Endothelial cell of umbilical vein (primary cell): ENCODE results near the gene HFE. TPM values are rescaled to one million over a fixed set of nuclear protein-coding genes. Genes with fewer than 3 reads are reported as not detected.

Experiments
- BruUV-seq: library from RNA; stranded (reverse); fragments of 400-500 nt; replicated peaks from 2 replicates; lab custom pipeline; 2021; lab: Mats Ljungman, UMichigan
- CTCF ChIA-PET: fragments of 300-600, 350-600 bp; sonication (Branson Sonifier 250); formaldehyde crosslinking; loops from one replicate; lab custom pipeline; 2021; ENCODE audit warnings: antibody characterized with exemption, inconsistent platforms; lab: Charles Lee
- POLR2A ChIA-PET: fragments of 300-600, 350-600 bp; sonication (Branson Sonifier 250); formaldehyde crosslinking; loops from one replicate; lab custom pipeline; 2021; ENCODE audit warnings: antibody characterized with exemption, inconsistent platforms; lab: Charles Lee
- DNase-seq: peaks from one replicate; pipeline ENCODE4 v3.0.0-alpha.2; 2011; ENCODE audit warnings: low read depth, low spot score
- FAIRE-seq: peaks from 2 replicates; lab custom pipeline; 2011; peaks lifted over from hg19 to GRCh38; lab: Jason Lieb, UNC
- H2AFZ ChIP-seq: 2 replicates; pipeline ENCODE4 v1.6.0; 2012; ENCODE audit warnings: low read depth, low read length, control low read depth, inconsistent platforms
- H3K27ac ChIP-seq: 2 replicates; pipeline ENCODE4 v1.5.1; 2011; ENCODE audit warnings: low read depth, mild to moderate bottlenecking, control low read depth, low read length, moderate library complexity; ENCODE audit not compliant: insufficient read depth
- H3K27me3 ChIP-seq, 2 experiments: 2 replicates each; pipeline versions ENCODE4 v1.6.0 to v1.6.1; 2011; ENCODE audit warnings: low read length in 2 of 2, mixed read lengths in 1 of 2; ENCODE audit not compliant: control insufficient read depth in 2 of 2, insufficient read depth in 2 of 2
- H3K36me3 ChIP-seq, 2 experiments: 2 replicates in 1 of 2; 3 replicates in 1 of 2; pipeline ENCODE4 v1.5.1; 2011; ENCODE audit warnings: low read length in 2 of 2, mild to moderate bottlenecking in 1 of 2, moderate library complexity in 1 of 2; ENCODE audit not compliant: control insufficient read depth in 2 of 2, insufficient read depth in 2 of 2; ENCODE audit errors: extremely low read depth in 1 of 2
- H3K4me1 ChIP-seq: 3 replicates; pipeline ENCODE4 v1.5.1; 2011; ENCODE audit warnings: mild to moderate bottlenecking, low read length; ENCODE audit not compliant: control insufficient read depth, insufficient read depth; ENCODE audit errors: extremely low read depth
- H3K4me2 ChIP-seq: 2 replicates; pipeline ENCODE4 v1.6.1; 2011; ENCODE audit warnings: low read length, control low read depth, mixed read lengths; ENCODE audit not compliant: insufficient read depth
- H3K4me3 ChIP-seq, 3 experiments: fragments of 200-600 bp in 1 of 3; sonication (generic), shearing (Covaris generic) in 1 of 3; replicated peaks in 1 of 3; 2 replicates each; pipeline ENCODE4 v1.5.1; 2011 to 2016; ENCODE audit warnings: control low read depth in 3 of 3, low read length in 3 of 3, mild to moderate bottlenecking in 2 of 3, inconsistent platforms in 1 of 3, low read depth in 1 of 3, moderate library complexity in 1 of 3; ENCODE audit not compliant: insufficient read depth in 1 of 3
- H3K79me2 ChIP-seq: 2 replicates; pipeline ENCODE4 v1.6.0; 2012; ENCODE audit warnings: low read length, inconsistent platforms; ENCODE audit not compliant: control insufficient read depth, insufficient read depth
- H3K9ac ChIP-seq: replicated peaks from 2 replicates; pipeline ENCODE3; 2011; ENCODE audit warnings: low read length, control low read depth; ENCODE audit not compliant: insufficient read depth; ENCODE audit errors: extremely low read depth
- H3K9me1 ChIP-seq: replicated peaks from 3 replicates; pipeline ENCODE4 v1.6.0; 2011; ENCODE audit warnings: mild to moderate bottlenecking, low read length; ENCODE audit not compliant: control insufficient read depth, insufficient read depth; ENCODE audit errors: extremely low read depth
- H3K9me3 ChIP-seq: replicated peaks from 2 replicates; pipeline ENCODE4 v1.5.1; 2012; ENCODE audit warnings: low read length, inconsistent platforms; ENCODE audit not compliant: control insufficient read depth, insufficient read depth
- H4K20me1 ChIP-seq: replicated peaks from 2 replicates; pipeline ENCODE3; 2011; ENCODE audit warnings: mild to moderate bottlenecking, low read length; ENCODE audit not compliant: control insufficient read depth, insufficient read depth; ENCODE audit errors: extremely low read depth
- GATA2 ChIP-seq: IDR thresholded peaks from 2 replicates; pipeline ENCODE4 v1.7.0; 2011; ENCODE audit warnings: low read depth, mild to moderate bottlenecking, moderate library complexity, mixed read lengths, low read length; ENCODE audit not compliant: insufficient read length, insufficient read depth
- JUN ChIP-seq: IDR thresholded peaks from 2 replicates; pipeline ENCODE4 v1.6.1; 2011; ENCODE audit warnings: borderline replicate concordance, low read depth; ENCODE audit not compliant: insufficient read length, insufficient read depth
- POLR2A ChIP-seq: IDR thresholded peaks from 2 replicates; pipeline ENCODE4 v1.6.1; 2012; ENCODE audit warnings: low read depth, mild to moderate bottlenecking, control low read depth, low read length
- POLR2AphosphoS5 ChIP-seq: IDR thresholded peaks from 2 replicates; pipeline ENCODE4 v1.6.1; 2012; ENCODE audit warnings: low read depth, mild to moderate bottlenecking, control low read depth, low read length, moderate library complexity; ENCODE audit not compliant: insufficient read depth
- dilution Hi-C: fragments of 300-500 bp; cut with MboI; formaldehyde crosslinking; loops from one replicate; pipeline ENCODE4 v1.15.0; 2019; ENCODE audit warnings: low sequenced_read_pairs; ENCODE audit not compliant: extremely low pct_ligation_motif_present
- intact Hi-C: fragments of 100-400 bp; cut with micrococcal nuclease; formaldehyde crosslinking; loops from one replicate; pipeline ENCODE4 v1.10.0; 2022
- polyA plus RNA-seq, 4 experiments: library from polyadenylated mRNA; depleted of rRNA in 3 of 4; stranded (reverse) in 3 of 4; unstranded in 1 of 4; fragments of >200 nt; gene quantifications; 2 replicates each; pipeline versions ENCODE4 v1.2.1 to v1.2.3, GENCODE V29; 2011 to 2012; ENCODE audit warnings: missing spikeins in 1 of 4
- total RNA-seq: library from RNA; stranded (reverse); gene quantifications from 2 replicates; pipeline ENCODE4 v1.2.3, GENCODE V29; 2021
- TF ChIP-seq, protein P1 (sequence below), 2 donors: IDR thresholded peaks; 1 replicate in 1 of 2; 2 replicates in 1 of 2; pipeline ENCODE4 v1.5.1; 2011; ENCODE audit warnings: low read length in 2 of 2, mild to moderate bottlenecking in 2 of 2, moderate library complexity in 2 of 2, control low read depth in 1 of 2, inconsistent platforms in 1 of 2, low read depth in 1 of 2; ENCODE audit not compliant: insufficient read depth in 1 of 2; ENCODE audit errors: extremely low read depth in 1 of 2

HFE gene
- total and polyA plus RNA-seq, 2 donors (not counting 3 experiments of a cell fraction or from before 2014, with no cell fraction given): 6.3 to 8.1 TPM

DNA sequence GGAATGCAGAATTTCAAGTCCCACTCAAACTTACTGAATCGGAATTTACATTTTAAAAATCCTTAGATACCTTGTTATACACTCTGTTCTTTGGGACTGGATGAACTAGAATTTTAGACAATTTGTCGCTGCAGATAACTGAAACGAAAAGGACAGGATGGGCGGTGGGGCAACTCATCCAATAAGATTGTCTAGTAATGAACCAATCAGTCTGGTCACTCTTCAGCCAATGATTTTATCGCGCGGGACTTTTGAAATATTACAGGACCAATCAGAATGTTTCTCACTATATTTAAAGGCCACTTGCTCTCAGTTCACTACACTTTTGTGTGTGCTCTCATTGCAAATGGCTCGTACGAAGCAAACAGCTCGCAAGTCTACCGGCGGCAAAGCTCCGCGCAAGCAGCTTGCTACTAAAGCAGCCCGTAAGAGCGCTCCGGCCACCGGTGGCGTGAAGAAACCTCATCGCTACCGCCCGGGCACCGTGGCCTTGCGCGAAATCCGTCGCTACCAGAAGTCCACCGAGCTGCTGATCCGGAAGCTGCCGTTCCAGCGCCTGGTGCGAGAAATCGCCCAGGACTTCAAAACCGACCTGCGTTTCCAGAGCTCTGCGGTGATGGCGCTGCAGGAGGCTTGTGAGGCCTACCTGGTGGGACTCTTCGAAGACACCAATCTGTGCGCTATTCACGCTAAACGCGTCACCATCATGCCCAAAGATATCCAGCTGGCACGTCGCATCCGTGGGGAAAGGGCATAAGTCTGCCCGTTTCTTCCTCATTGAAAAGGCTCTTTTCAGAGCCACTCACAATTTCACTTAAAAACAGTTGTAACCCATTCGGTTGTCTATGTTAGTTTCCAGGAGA lies 41.9 kb upstream of the HFE start:
- dilution Hi-C loops: no loop called here
- POLR2A ChIA-PET: interaction anchor here (0.5 to 2.2 kb wide), 15 partner anchors 10 to 1705 kb away, joined by 3 to 33 read pairs (median 4); a partner anchor contains a TSS

More for the DNA sequence above, 41.9 kb upstream of the HFE start:
- TSS peak; percentile 100 for BruUV-seq
- H3K79me2 ChIP-seq: no peaks in the 10 kb centered on the region
- peaks cover 19% of the 10 kb centered on the region for H3K4me1 ChIP-seq
- no peaks in the 10 kb centered on the region for H3K27me3 ChIP-seq
- CTCF ChIA-PET: interaction anchor here (0.9 to 2.7 kb wide), 5 partner anchors 11 to 44 kb away, joined by 3 to 14 read pairs (median 8); a partner anchor contains a TSS
- intact Hi-C loops: loop anchor here (1.0 kb wide), 2 partner anchors 10 to 19 kb away; no protein-coding TSS in a partner anchor
- H3K4me3 ChIP-seq: peak overlapping the region; percentile 3 to 62 (median 45)
- H3K36me3 ChIP-seq: no peaks in the 10 kb centered on the region
- peak overlapping the region; percentile 92 for H3K27ac ChIP-seq
- H2AFZ ChIP-seq: peak overlapping the region; percentile 33
- TF ChIP-seq, protein P1, sequence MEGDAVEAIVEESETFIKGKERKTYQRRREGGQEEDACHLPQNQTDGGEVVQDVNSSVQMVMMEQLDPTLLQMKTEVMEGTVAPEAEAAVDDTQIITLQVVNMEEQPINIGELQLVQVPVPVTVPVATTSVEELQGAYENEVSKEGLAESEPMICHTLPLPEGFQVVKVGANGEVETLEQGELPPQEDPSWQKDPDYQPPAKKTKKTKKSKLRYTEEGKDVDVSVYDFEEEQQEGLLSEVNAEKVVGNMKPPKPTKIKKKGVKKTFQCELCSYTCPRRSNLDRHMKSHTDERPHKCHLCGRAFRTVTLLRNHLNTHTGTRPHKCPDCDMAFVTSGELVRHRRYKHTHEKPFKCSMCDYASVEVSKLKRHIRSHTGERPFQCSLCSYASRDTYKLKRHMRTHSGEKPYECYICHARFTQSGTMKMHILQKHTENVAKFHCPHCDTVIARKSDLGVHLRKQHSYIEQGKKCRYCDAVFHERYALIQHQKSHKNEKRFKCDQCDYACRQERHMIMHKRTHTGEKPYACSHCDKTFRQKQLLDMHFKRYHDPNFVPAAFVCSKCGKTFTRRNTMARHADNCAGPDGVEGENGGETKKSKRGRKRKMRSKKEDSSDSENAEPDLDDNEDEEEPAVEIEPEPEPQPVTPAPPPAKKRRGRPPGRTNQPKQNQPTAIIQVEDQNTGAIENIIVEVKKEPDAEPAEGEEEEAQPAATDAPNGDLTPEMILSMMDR (IDR thresholded peaks at IDR 0.05; ENCODE audit: extremely low read depth in 1 of 2, insufficient read depth in 1 of 2, low read depth in 1 of 2, low read length in 2 of 2): peak in 1 of 2 donors; percentile 23
- TF ChIP-seq POLR2A: peak; percentile 98
- peak; percentile 90 for TF ChIP-seq POLR2AphosphoS5
- no peak for TF ChIP-seq GATA2
- no peak for TF ChIP-seq JUN
- FAIRE-seq (peak; percentile 81), DNase-seq (peak; percentile 97)
- H4K20me1 ChIP-seq: no peaks in the 10 kb centered on the region
- H3K9me1 ChIP-seq: no peaks in the 10 kb centered on the region
- no peaks in the 10 kb centered on the region for H3K9me3 ChIP-seq
- peak overlapping the region; percentile 74 for H3K4me2 ChIP-seq
- H3K9ac ChIP-seq: peak overlapping the region; percentile 70
